AG09309 (cell line): Measurements from ENCODE around the gene TLR7.

Source experiments
- DNase-seq: peaks from one replicate; pipeline ENCODE4 v3.0.0-alpha.2; 2010; ENCODE audit warnings: low read depth
- H3K4me3 ChIP-seq: 2 replicates; pipeline ENCODE4 v1.5.1; 2011; ENCODE audit warnings: mild to moderate bottlenecking, low read depth, low read length, moderate library complexity; ENCODE audit not compliant: control insufficient read depth
- CTCF ChIP-seq: IDR thresholded peaks from 2 replicates; pipeline ENCODE4 v1.5.1; 2011; ENCODE audit warnings: mild to moderate bottlenecking, low read depth, low read length, inconsistent platforms; ENCODE audit not compliant: insufficient read depth, control insufficient read depth; ENCODE audit errors: missing control alignments

TLR7 gene

GRCh38 chrX:12872741-12873140 lies 5.9 kb downstream of the TLR7 start:
- no peak overlapping the region for H3K4me3 ChIP-seq
- no peak for TF ChIP-seq CTCF
- no peak for DNase-seq

- TF ChIP-seq CTCF = no peak
- H3K4me3 ChIP-seq = no peak overlapping the region
- no peak for DNase-seq
These were observed 7.7 kb downstream of the TLR7 start for GRCh38 chrX:12874581-12874980.

GRCh38 chrX:12877386-12877785 lies 10.5 kb downstream of the TLR7 start:
- no peak for TF ChIP-seq CTCF
- DNase-seq = no peak
- no peak overlapping the region for H3K4me3 ChIP-seq

GRCh38 chrX:12878536-12878935 lies 11.7 kb downstream of the TLR7 start:
- H3K4me3 ChIP-seq = no peak overlapping the region
- no peak for TF ChIP-seq CTCF
- DNase-seq = no peak

GRCh38 chrX:12881914-12882313 lies 15.0 kb downstream of the TLR7 start:
- no peak for TF ChIP-seq CTCF
- no peak for DNase-seq
- H3K4me3 ChIP-seq = no peak overlapping the region

GRCh38 chrX:12885508-12885907 lies 18.6 kb downstream of the TLR7 start:
- TF ChIP-seq CTCF = no peak
- H3K4me3 ChIP-seq = no peak overlapping the region
- DNase-seq = no peak

GRCh38 chrX:12886545-12886944 lies 19.7 kb downstream of the TLR7 start:
- no peak for TF ChIP-seq CTCF
- no peak overlapping the region for H3K4me3 ChIP-seq
- no peak for DNase-seq
